T-helper 17 cell (primary cell): ENCODE results near the gene XIST. TPM values are rescaled to one million over a fixed set of nuclear protein-coding genes. Genes with fewer than 3 reads are reported as not detected.
"Not testable (repeated sequence)": the region's sequence is repeated elsewhere in the genome, so short reads cannot be mapped to it uniquely, and the experiment has no call there.

ENCODE experiments used
- ATAC-seq: fragments of 150-1000 bp; cut with Tn5 transposase; 2 replicates; pipeline ENCODE4 v1.10.0; 2021; ENCODE audit warnings: mild to moderate bottlenecking, moderate library complexity
- DNase-seq, 3 donors: peaks; one replicate each; pipeline versions ENCODE4 v3.0.0 to v3.0.0-alpha.2; 2020 to 2021
- H3K9me3 ChIP-seq: one replicate; pipeline ENCODE4 v1.7.0; 2013; ENCODE audit warnings: low read length, mild to moderate bottlenecking; ENCODE audit not compliant: control insufficient read depth, poor library complexity, severe bottlenecking
- H3K27ac Mint-ChIP-seq: one replicate; pipeline ENCODE4 v1.8.0; 2022; ENCODE audit warnings: mild to moderate bottlenecking, moderate library complexity, mixed read lengths
- H3K27me3 Mint-ChIP-seq: one replicate; pipeline ENCODE4 v1.8.0; 2022; ENCODE audit warnings: mixed read lengths
- H3K36me3 Mint-ChIP-seq: one replicate; pipeline ENCODE4 v1.8.0; 2022; ENCODE audit warnings: low read depth, mixed read lengths
- H3K4me1 Mint-ChIP-seq: one replicate; pipeline ENCODE4 v1.8.0; 2022; ENCODE audit warnings: mild to moderate bottlenecking, mixed read lengths
- H3K4me3 Mint-ChIP-seq: one replicate; pipeline ENCODE4 v1.8.0; 2022; ENCODE audit warnings: mild to moderate bottlenecking, moderate library complexity, mixed read lengths
- total RNA-seq, 4 donors: library from RNA in 2 of 4; stranded (reverse) in 2 of 4; gene quantifications; one replicate each; pipeline ENCODE4 v1.2.3 and lab custom pipeline; 2022 to 2026

The XIST gene
- total RNA-seq, 2 donors from 2014 or later = not detected

DNA sequence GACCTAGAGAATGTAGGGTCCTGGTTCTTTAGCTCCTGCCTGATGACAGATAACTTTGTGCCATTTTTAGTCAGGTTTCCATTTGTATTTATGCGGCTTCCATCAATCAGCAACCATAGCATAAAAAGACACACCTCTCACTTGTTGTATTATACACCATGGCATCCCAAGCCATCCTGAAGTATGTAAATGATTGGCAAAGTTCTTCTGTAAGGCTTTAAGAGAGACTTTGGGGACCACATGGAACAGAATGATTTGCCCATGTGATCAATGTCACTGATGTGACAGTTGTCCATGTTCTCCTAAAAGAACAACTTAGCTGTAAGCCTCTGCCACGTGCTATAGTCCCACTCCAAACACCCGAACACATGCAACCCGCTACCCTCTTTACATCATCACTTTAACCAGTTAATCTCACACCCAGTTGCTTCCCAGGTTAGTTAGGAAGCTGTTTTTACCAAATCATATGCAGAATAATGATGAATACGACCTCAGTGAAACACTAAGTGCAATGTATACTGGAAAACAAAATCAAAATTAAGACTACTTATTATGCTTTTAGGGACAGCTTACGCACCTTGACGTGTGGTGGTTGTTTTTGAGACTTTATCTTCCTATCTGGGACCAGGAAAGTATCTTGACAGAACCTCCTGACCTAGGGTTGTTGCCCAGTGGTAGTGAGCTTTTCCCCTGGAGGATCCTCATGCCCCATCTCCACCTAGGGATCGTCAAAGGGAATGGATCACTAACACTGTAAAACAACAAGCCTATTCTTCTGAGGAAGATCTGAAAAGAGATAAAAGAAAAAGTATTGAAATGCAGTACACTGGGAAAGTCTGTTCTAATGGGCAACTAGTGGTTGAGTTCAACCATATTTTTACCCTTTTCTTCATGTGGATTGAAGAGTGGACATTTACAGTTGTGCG is 21.8 kb downstream of the XIST start:
- Mint-ChIP-seq H3K27ac (no peak overlapping the region), H3K27me3 (peaks cover 5% of the 10 kb centered on the region), H3K36me3 (no peaks in the 10 kb centered on the region), H3K4me1 (no peaks in the 10 kb centered on the region), H3K4me3 (no peak overlapping the region)
- DNase-seq (no peak), ATAC-seq (no peak)
- H3K9me3 ChIP-seq = no peaks in the 10 kb centered on the region

GRCh38 chrX:73829890-73830466 is 22.5 kb downstream of the XIST start:
- no peaks in the 10 kb centered on the region for H3K9me3 ChIP-seq
- Mint-ChIP-seq H3K36me3 (no peaks in the 10 kb centered on the region), H3K4me3 (no peak overlapping the region), H3K27me3 (peaks cover 5% of the 10 kb centered on the region), H3K27ac (no peak overlapping the region), H3K4me1 (no peaks in the 10 kb centered on the region)
- DNase-seq (no peak), ATAC-seq (no peak)

- Mint-ChIP-seq H3K27me3 (peaks cover 5% of the 10 kb centered on the region), H3K27ac (no peak overlapping the region), H3K36me3 (no peaks in the 10 kb centered on the region), H3K4me1 (no peaks in the 10 kb centered on the region), H3K4me3 (no peak overlapping the region)
- no peaks in the 10 kb centered on the region for H3K9me3 ChIP-seq
- ATAC-seq (no peak), DNase-seq (no peak)
These were observed 24.3 kb downstream of the XIST start for GRCh38 chrX:73828080-73828720.

GRCh38 chrX:73827406-73827805 is 25.1 kb downstream of the XIST start:
- Mint-ChIP-seq H3K4me3 (no peak overlapping the region), H3K27me3 (peaks cover 5% of the 10 kb centered on the region), H3K27ac (no peak overlapping the region), H3K36me3 (no peaks in the 10 kb centered on the region), H3K4me1 (no peaks in the 10 kb centered on the region)
- H3K9me3 ChIP-seq = no peaks in the 10 kb centered on the region
- ATAC-seq = no peak
- no peak for DNase-seq

- H3K4me3 Mint-ChIP-seq = no peak overlapping the region
- H3K9me3 ChIP-seq = no peaks in the 10 kb centered on the region
- no peak overlapping the region for H3K27ac Mint-ChIP-seq
- H3K4me1 Mint-ChIP-seq = no peaks in the 10 kb centered on the region
- no peaks in the 10 kb centered on the region for H3K36me3 Mint-ChIP-seq
- ATAC-seq = no peak
- H3K27me3 Mint-ChIP-seq = peaks cover 5% of the 10 kb centered on the region
- no peak for DNase-seq
These were observed 25.5 kb downstream of the XIST start for GRCh38 chrX:73826996-73827395.

GRCh38 chrX:73825569-73825968 is 26.9 kb downstream of the XIST start:
- Mint-ChIP-seq H3K4me3 (no peak overlapping the region), H3K27ac (no peak overlapping the region), H3K36me3 (no peaks in the 10 kb centered on the region), H3K27me3 (no peaks in the 10 kb centered on the region), H3K4me1 (no peaks in the 10 kb centered on the region)
- DNase-seq (no peak), ATAC-seq (no peak)
- no peaks in the 10 kb centered on the region for H3K9me3 ChIP-seq

DNA sequence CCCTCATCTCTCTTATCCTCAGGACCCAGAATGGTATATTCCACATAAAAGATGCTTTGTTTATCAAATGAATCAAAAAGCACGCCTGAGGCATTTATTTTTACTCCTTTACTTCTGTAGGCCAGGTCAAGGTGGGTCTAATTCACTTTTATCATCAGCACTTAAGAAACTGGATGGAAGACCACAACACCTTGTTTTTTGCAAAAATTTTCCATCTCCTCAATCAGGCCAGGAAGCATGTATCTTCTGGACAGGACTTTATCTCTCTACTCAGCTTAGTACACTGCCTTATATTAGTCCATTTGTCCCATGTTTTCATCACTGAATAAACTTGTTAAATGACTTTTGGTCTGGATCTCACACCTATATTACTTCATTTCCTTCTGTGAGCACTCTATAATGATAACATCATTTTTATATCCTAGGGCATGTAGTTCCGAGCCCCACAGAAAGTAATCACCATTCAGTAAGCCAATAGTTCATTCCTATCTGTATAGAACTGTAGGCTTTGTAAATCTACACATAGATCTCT is 29.0 kb downstream of the XIST start:
- DNase-seq (no peak), ATAC-seq (no peak)
- H3K36me3 Mint-ChIP-seq = no peaks in the 10 kb centered on the region
- H3K27me3 Mint-ChIP-seq = peaks cover 4% of the 10 kb centered on the region
- H3K4me3 Mint-ChIP-seq = no peak overlapping the region
- H3K4me1 Mint-ChIP-seq = no peaks in the 10 kb centered on the region
- no peaks in the 10 kb centered on the region for H3K9me3 ChIP-seq
- no peak overlapping the region for H3K27ac Mint-ChIP-seq

GRCh38 chrX:73822775-73823174 is 29.7 kb downstream of the XIST start:
- no peak for ATAC-seq
- peaks cover 4% of the 10 kb centered on the region for H3K27me3 Mint-ChIP-seq

GRCh38 chrX:73821921-73822559 is 30.5 kb downstream of the XIST start:
- ATAC-seq = no peak
- no peak overlapping the region for H3K27ac Mint-ChIP-seq
- H3K4me1 Mint-ChIP-seq = no peaks in the 10 kb centered on the region
- DNase-seq = no peak
- H3K9me3 ChIP-seq = no peaks in the 10 kb centered on the region
- no peak overlapping the region for H3K4me3 Mint-ChIP-seq
- H3K27me3 Mint-ChIP-seq = peaks cover 4% of the 10 kb centered on the region
- no peaks in the 10 kb centered on the region for H3K36me3 Mint-ChIP-seq

More at GRCh38 chrX:73822775-73823174, 29.7 kb downstream of the XIST start:
- Mint-ChIP-seq H3K27ac (no peak overlapping the region), H3K36me3 (no peaks in the 10 kb centered on the region), H3K4me1 (no peaks in the 10 kb centered on the region), H3K4me3 (no peak overlapping the region)
- DNase-seq = no peak
- no peaks in the 10 kb centered on the region for H3K9me3 ChIP-seq

DNA sequence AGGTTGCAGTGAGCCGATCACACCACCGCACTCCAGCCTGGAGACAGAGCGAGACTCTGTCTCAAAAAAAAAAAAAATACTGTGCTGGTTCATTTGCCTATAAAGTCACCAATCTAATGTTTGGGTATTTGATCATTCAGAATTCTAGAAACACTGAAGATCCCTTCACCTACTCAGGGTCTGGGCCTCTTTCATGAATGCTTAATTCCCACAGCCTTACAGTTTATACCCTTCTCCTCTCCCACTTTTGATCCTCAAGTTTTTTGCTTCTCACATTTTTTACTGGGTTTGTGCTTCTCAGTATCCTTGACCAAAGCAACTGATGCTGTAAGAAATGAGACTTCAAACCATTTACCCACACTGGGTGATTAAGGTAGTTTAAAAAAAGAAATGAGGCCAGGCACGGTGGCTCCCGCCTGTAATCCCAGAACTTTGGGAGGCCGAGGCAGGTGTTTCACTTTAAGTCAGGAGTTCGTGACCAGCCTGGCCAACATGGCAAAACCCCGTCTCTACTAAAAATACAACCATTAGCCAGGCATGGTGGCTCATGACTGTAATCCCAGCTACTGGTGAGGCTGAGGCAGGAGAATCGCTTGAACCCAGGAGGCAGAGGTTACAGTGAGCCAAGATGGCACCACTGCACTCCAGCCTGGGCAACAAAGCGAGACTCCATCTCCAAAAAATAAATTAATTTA is 32.5 kb downstream of the XIST start:
- not testable (repeated sequence) for H3K9me3 ChIP-seq, H3K36me3 Mint-ChIP-seq, H3K4me3 Mint-ChIP-seq, H3K27ac Mint-ChIP-seq, H3K27me3 Mint-ChIP-seq, H3K4me1 Mint-ChIP-seq, DNase-seq, ATAC-seq

DNA sequence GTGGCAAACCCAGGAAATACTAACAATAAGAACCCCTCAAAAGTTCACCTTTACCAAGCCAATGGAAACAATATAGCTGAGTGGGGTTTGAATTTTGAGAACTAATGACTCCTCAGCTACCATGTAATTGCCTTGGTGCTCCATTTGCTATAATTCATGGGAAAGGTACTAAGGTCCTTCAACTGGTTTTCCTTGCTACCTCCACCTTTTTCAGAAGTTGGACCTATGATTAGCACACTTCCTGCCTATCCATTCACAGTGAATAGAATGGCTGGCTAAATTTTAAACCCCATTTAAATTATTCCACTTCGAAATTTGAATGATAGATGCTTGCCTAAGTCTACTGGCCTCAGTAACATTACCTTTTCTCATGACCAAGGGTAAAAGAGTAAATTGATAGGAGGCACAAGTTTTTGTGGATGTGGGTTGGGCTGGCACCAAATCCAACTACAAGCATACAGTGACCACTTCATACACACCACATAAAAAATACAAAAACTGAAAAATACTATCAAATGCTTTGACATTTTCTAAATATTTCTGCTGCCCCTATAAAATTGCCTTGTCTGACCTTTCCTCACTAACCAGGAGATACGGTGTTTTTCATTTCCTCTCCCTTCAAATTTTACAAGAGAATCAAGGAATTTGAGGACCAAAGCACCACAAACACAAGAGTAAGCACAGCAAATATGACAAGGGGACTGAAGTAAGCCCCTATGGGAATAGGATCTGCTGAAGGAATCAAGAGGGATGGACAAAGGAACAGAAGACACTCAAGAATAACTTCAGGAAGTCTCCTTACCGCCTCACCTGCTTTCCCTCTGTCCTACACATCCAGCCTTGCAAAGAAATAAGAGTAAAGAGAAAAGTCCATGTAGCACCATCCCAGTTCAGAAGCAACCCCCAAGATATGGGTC is 34.1 kb downstream of the XIST start:
- DNase-seq = no peak
- no peak overlapping the region for H3K4me3 Mint-ChIP-seq
- H3K27me3 Mint-ChIP-seq = peaks cover 4% of the 10 kb centered on the region
- no peaks in the 10 kb centered on the region for H3K9me3 ChIP-seq
- no peaks in the 10 kb centered on the region for H3K36me3 Mint-ChIP-seq
- ATAC-seq = no peak
- no peak overlapping the region for H3K27ac Mint-ChIP-seq
- H3K4me1 Mint-ChIP-seq = no peaks in the 10 kb centered on the region
